Hepatocyte (in vitro differentiated cells): ENCODE data around the gene COL2A1.

ENCODE experiments used
- CTCF ChIP-seq: fragments of 200-600 bp; sonication (generic); IDR thresholded peaks from 2 replicates; pipeline ENCODE4 v1.5.1; 2016; ENCODE audit warnings: antibody characterized with exemption, mild to moderate bottlenecking; ENCODE audit not compliant: poor library complexity
- EZH2 ChIP-seq: fragments of 200-600 bp; sonication (generic); IDR thresholded peaks from 2 replicates; pipeline ENCODE4 v1.6.1; 2016; ENCODE audit warnings: antibody characterized with exemption, mild to moderate bottlenecking, borderline replicate concordance

GRCh38 chr12:47980779-47981495 is 23.3 kb downstream of the COL2A1 start:
- TF ChIP-seq CTCF (no peak), EZH2 (no peak)
